ENCODE data around the gene FGF14. TPM values are rescaled to one million over a fixed set of nuclear protein-coding genes. Genes with fewer than 3 reads are reported as not detected.

The FGF14 gene
- total and polyA plus RNA-seq, 2 donors (not counting 1 experiment from before 2014, with no cell fraction given), result under 0.01 TPM; not detected in 1

- Mint-ChIP-seq H3K4me1 (no peaks in the 10 kb centered on the region), H3K27me3 (peaks cover 2% of the 10 kb centered on the region), H3K9me3 (ENCODE audit: insufficient read depth) (peaks cover 5% of the 10 kb centered on the region), H3K4me3 (no peak overlapping the region), H3K27ac (no peak overlapping the region)
- Histone ChIP-seq H3K4me1 (ENCODE audit: control insufficient read depth in 2 of 2, insufficient read depth in 2 of 2, low read length in 2 of 2) (no peaks in the 10 kb centered on the region), H4K20me1 (ENCODE audit: control insufficient read depth, insufficient read depth, low read length, poor library complexity, severe bottlenecking) (no peaks in the 10 kb centered on the region), H3K79me2 (ENCODE audit: control insufficient read depth, insufficient read depth, low read length) (no peaks in the 10 kb centered on the region), H3K27me3 (replicated peaks in 1 of 4; ENCODE audit: control extremely low read depth in 1 of 4, control insufficient read depth in 3 of 4, insufficient read depth in 4 of 4, low read length in 3 of 4) (peaks cover 0 to 3% (median 0%) of the 10 kb centered on the region in 4 experiments), H3K4me2 (replicated peaks; ENCODE audit: low read depth, low read length, poor library complexity, severe bottlenecking) (no peak overlapping the region), H3K36me3 (replicated peaks in 1 of 2; ENCODE audit: control extremely low read depth in 1 of 2, control insufficient read depth in 1 of 2, extremely low read depth in 1 of 2, insufficient read depth in 2 of 2, low read length in 1 of 2) (no peaks in the 10 kb centered on the region), H3K27ac (ENCODE audit: low read length in 2 of 2) (no peak overlapping the region), H3K9me3 (ENCODE audit: control extremely low read depth in 1 of 3, control insufficient read depth in 2 of 3, insufficient read depth in 1 of 3, low read length in 2 of 3) (no peaks in the 10 kb centered on the region), H2AFZ (ENCODE audit: insufficient read depth, low read depth, low read length, poor library complexity, severe bottlenecking) (no peak overlapping the region), H3K9ac (ENCODE audit: low read length) (no peak overlapping the region), H3K4me3 (ENCODE audit: control extremely low read depth in 1 of 5, extremely low read depth in 1 of 5, insufficient read depth in 1 of 5, low read depth in 2 of 5, low read length in 4 of 5) (no peak overlapping the region)
- TF ChIP-seq EZH2 (IDR thresholded peaks at IDR 0.05; ENCODE audit: borderline replicate concordance, insufficient read depth, low read depth, low read length, poor library complexity, severe bottlenecking) (no peak), CTCF (IDR thresholded peaks at IDR 0.05) (no peak)
- DNase-seq (no peak), ATAC-seq (ENCODE audit: low read depth) (no peak)
- WGBS (ENCODE audit: insufficient coverage), result 60% methylated on average over 3 of the region's 3 CpGs
- ChIA-PET CTCF (no interaction called here), POLR2A (no interaction called here)
- intact Hi-C loops (cut with micrococcal nuclease), result no loop called here
These were observed 698.0 kb downstream of the FGF14 start for GRCh38 chr13:101703838-101704237.

- Mint-ChIP-seq H3K27ac (no peak overlapping the region), H3K27me3 (peaks cover 2% of the 10 kb centered on the region), H3K4me3 (no peak overlapping the region), H3K4me1 (no peaks in the 10 kb centered on the region), H3K9me3 (ENCODE audit: insufficient read depth) (peaks cover 5% of the 10 kb centered on the region)
- H3K4me1 ChIP-seq (ENCODE audit: control insufficient read depth in 2 of 2, insufficient read depth in 2 of 2, low read length in 2 of 2), result no peaks in the 10 kb centered on the region
- no peak for TF ChIP-seq EZH2 (IDR thresholded peaks at IDR 0.05; ENCODE audit: borderline replicate concordance, insufficient read depth, low read depth, low read length, poor library complexity, severe bottlenecking)
- no peak for TF ChIP-seq CTCF (IDR thresholded peaks at IDR 0.05)
- ChIA-PET POLR2A (no interaction called here), CTCF (no interaction called here)
- 100% methylated on average over 1 of the region's 1 CpG for WGBS (ENCODE audit: insufficient coverage)
- H3K9me3 ChIP-seq (ENCODE audit: control extremely low read depth in 1 of 3, control insufficient read depth in 2 of 3, insufficient read depth in 1 of 3, low read length in 2 of 3), result no peaks in the 10 kb centered on the region
- no peaks in the 10 kb centered on the region for H4K20me1 ChIP-seq (ENCODE audit: control insufficient read depth, insufficient read depth, low read length, poor library complexity, severe bottlenecking)
- H3K9ac ChIP-seq (ENCODE audit: low read length), result no peak overlapping the region
- peaks cover 0 to 3% (median 0%) of the 10 kb centered on the region in 4 experiments for H3K27me3 ChIP-seq (replicated peaks in 1 of 4; ENCODE audit: control extremely low read depth in 1 of 4, control insufficient read depth in 3 of 4, insufficient read depth in 4 of 4, low read length in 3 of 4)
- no peak overlapping the region for H3K4me2 ChIP-seq (replicated peaks; ENCODE audit: low read depth, low read length, poor library complexity, severe bottlenecking)
- H2AFZ ChIP-seq (ENCODE audit: insufficient read depth, low read depth, low read length, poor library complexity, severe bottlenecking), result no peak overlapping the region
- H3K79me2 ChIP-seq (ENCODE audit: control insufficient read depth, insufficient read depth, low read length), result no peaks in the 10 kb centered on the region
- intact Hi-C loops (cut with micrococcal nuclease), result no loop called here
- no peak for DNase-seq
- no peaks in the 10 kb centered on the region for H3K36me3 ChIP-seq (replicated peaks in 1 of 2; ENCODE audit: control extremely low read depth in 1 of 2, control insufficient read depth in 1 of 2, extremely low read depth in 1 of 2, insufficient read depth in 2 of 2, low read length in 1 of 2)
- no peak for ATAC-seq (ENCODE audit: low read depth)
- no peak overlapping the region for H3K4me3 ChIP-seq (ENCODE audit: control extremely low read depth in 1 of 5, extremely low read depth in 1 of 5, insufficient read depth in 1 of 5, low read depth in 2 of 5, low read length in 4 of 5)
- no peak overlapping the region for H3K27ac ChIP-seq (ENCODE audit: low read length in 2 of 2)
These were observed 698.8 kb downstream of the FGF14 start for GRCh38 chr13:101703081-101703480.

All from B cell (primary cell).